Measurements from ENCODE around the gene POMGNT1.

- TF ChIP-seq CTCF (IDR thresholded peaks at IDR 0.05; ENCODE audit: insufficient read depth, low read length) (no peak), REST (IDR thresholded peaks at IDR 0.05; ENCODE audit: insufficient replicate concordance, low read depth) (no peak), POLR2AphosphoS5 (IDR thresholded peaks at IDR 0.05; ENCODE audit: low read depth) (no peak)
These were observed 39.6 kb downstream of the POMGNT1 start for GRCh38 chr1:46158312-46159281.

All from HL-60 (cell line).